OCI-LY1 (cell line): ENCODE data around the gene DMRTC1B.
"Not testable (repeated sequence)": the region's sequence is repeated elsewhere in the genome, so short reads cannot be mapped to it uniquely, and the experiment has no call there.

Experiments used
- CTCF ChIP-seq: fragments of 200-600 bp; sonication (generic), shearing (Covaris generic); IDR thresholded peaks from 2 replicates; pipeline ENCODE4 v1.5.1; 2017; ENCODE audit warnings: mild to moderate bottlenecking, antibody characterized with exemption, low read length, moderate library complexity, mixed read lengths
- EZH2 ChIP-seq: fragments of 200-600 bp; sonication (generic), shearing (Covaris generic); IDR thresholded peaks from 2 replicates; pipeline ENCODE4 v1.8.0; 2017; ENCODE audit warnings: borderline replicate concordance, mixed run types, mild to moderate bottlenecking, antibody characterized with exemption, low read length, moderate library complexity, mixed read lengths

GRCh38 chrX:72783365-72783936 is 6.8 kb downstream of the DMRTC1B start:
- TF ChIP-seq EZH2, CTCF: not testable (repeated sequence)
